RPMI8226 (cell line): Measurements from ENCODE around the gene PPP1R18.
A peak's percentile ranks its signal among the peaks of the same experiment; 100 is the strongest.
"Not testable (repeated sequence)": the region's sequence is repeated elsewhere in the genome, so short reads cannot be mapped to it uniquely, and the experiment has no call there.

Experiments used
- DNase-seq: peaks from one replicate; pipeline ENCODE4 v3.0.0-alpha.2; 2015

Gene PPP1R18

GRCh38 chr6:30686009-30686907 lies at the start of gene PPP1R18:
PPP1R18 (minus strand) TSS chr6:30686645; CDS start chr6:30686018, 627 bp downstream.
- peak; percentile 86 for DNase-seq

- no peak for DNase-seq
Observed at GRCh38 chr6:30735668-30736314, 49.3 kb upstream of the PPP1R18 start.

GRCh38 chr6:30732237-30732943 lies 45.9 kb upstream of the PPP1R18 start:
- DNase-seq, result no peak

DNA sequence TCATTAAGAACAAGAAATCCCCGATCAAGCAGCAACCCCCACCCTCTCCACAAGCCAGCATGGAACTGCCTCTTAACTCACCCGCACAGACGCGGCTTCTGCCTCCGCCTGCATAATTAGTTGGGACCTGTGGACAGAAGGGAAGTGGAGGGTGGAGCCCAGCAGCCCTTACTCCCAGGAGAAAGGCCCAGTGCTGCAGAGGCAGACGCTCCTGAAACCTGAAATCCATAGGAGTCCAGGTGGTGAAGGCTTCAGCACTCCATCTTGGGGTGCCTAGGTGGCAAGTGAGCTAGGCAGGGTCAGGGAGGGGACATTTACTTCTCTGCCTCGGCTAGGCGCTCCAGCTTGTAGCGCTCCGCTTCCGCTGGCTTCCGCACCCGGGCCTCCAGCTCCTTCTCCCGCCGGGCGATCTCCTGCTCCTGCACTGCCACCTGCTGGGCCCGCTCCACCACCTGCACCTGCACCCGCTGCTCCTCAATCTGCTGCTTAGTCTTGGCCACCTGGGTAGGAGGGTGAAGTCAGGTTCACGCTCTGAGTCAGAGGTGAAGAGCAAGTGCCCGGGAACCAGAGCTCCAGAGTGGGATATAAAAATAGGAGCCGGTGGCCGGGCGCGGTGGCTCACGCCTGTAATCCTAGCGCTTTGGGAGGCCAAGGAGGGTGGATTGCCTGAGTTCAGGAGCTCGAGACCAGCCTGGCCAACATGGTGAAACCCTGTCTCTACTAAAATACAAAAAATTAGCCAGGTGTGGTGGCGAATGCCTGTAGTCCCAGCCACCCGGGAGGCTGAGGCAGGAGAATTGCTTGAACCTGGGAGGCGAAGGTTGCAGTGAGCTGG lies 44.4 kb upstream of the PPP1R18 start:
- peak; percentile 93 for DNase-seq

DNA sequence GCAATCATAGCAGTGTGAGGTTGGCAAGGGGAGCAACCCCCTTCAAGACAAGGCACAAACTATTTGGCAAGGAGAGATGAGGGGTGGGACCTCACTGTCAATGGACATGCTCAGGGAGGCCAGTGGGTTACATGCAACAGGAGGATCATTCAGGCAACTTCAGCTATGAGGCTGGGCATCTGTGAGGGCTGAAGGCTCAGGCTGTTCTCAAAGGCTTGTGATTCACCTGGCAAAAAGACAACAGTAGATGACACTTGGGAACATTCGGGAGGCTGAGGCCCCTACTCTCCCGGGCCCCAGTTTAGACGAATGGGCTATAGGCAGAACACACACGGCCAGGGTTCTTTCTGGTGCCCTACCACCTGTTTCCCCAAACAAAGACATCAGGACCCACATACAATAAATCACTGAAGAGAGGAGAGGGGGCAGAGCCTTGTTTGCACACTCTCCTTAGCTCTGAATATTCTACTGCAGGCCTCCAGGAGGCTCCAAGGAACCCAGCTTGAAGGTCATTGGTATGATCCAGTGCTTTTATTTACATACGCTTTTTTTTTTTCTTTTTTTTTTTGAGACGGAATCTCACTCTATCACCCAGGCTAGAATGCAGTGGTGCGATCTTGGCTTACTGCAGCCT lies 41.6 kb upstream of the PPP1R18 start:
- DNase-seq, result no peak

DNA sequence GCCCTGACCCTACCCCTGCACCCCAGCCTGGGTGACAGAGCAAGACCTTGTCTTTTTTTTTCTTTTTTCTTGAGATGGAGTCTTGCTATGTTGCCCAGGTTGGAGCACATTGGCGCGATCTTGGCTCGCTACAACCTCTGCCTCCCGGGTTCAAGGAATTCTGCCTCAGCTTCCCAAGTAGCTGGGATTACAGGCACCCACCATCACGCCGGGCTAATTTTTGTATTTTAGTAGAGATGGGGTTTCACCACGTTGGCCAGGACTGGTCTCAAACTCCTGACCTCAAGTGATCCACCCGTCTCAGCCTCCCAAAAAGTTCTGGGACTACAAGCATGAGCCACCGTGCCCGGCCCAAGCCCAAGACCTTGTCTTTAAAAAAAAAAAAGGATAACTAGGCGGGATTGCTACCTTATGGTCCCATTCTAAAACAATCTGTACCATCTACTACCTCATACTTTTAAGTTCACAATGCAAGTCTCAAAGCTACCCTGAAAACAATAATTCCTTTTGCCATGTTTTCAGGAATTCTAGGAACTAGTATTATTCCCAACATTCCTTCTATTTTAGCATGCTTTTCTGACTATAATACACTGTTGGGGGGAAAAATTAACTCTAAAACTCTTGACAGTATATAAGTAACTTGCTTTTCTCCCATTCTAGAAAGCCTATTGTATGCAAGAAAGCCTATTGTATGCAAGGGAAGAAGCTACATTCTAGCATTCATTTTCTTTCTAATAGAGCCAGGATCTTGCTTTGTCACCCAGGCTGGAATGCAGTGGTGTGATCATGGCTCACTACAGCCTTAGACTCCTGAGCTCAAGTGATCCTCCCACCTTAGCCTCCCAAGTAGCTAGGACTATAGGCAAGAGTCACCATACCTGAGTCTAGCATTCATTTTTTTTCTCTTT lies 40.3 kb upstream of the PPP1R18 start:
- no peak for DNase-seq

GRCh38 chr6:30725713-30726505 lies 39.5 kb upstream of the PPP1R18 start:
- no peak for DNase-seq

DNA sequence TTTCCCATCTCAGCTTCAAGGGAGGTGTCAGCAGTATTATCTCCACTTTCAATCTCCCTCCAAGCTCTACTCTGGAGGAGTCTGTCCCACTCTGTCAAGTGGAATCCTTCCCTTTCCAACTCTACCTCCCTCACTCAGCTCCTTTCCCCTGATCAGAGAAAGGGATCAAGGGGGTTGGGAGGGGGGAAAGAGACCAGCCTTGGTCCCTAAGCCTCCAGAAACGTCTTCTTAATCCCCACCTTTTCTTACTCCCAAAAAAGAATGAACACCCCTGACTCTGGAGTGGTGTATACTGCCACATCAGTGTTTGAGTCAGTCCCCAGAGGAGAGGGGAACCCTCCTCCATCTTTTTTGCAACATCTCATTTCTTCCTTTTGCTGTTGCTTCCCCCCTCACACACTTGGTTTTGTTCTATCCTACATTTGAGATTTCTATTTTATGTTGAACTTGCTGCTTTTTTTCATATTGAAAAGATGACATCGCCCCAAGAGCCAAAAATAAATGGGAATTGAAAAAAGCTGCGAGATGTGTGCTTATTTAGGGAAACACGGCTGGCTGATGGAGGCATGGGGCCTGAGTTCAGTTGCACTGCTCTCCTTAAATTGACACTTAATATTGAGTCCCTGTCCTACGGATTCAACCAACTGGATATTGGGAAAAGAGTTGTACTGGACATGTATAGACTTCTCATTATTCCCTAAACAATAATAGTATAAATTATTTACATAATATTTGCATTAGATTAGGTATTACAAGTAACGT lies 38.6 kb upstream of the PPP1R18 start:
- DNase-seq, result no peak

- DNase-seq, result not testable (repeated sequence)
Observed at GRCh38 chr6:30723843-30724741, 37.6 kb upstream of the PPP1R18 start.

- not testable (repeated sequence) for DNase-seq
Observed at GRCh38 chr6:30723159-30723842, 36.9 kb upstream of the PPP1R18 start.

DNA sequence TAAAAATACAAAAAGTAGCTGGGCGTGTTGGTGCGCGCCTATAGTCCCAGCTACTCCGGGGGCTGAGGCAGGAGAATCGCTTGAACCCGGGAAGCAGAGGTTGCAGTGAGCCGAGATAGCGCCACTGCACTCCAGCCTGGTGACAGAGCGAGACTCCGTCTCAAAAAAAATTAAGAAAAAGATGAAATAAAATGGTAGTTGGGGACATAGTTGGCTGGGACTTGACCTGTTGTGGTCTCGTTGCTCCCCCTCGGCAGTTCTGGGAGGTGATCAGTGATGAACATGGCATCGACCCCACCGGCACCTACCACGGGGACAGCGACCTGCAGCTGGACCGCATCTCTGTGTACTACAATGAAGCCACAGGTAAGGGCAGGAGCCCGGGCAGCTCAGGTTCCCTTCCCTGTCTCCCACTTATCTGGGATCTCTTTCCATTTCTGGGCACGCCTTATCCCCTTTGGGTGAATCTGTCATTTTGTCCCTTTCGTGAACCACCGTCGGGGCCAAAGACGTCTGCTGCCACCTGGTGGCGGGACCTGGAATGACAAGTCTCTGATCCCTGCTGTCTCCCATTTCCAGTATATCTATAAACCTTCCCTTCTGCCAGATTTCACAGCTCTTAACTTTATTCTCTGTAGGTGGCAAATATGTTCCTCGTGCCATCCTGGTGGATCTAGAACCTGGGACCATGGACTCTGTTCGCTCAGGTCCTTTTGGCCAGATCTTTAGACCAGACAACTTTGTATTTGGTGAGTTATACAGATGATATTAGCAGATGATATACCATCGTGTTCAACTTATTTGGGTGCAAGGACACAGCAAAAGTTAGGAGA lies 36.1 kb upstream of the PPP1R18 start:
- peak; percentile 83 for DNase-seq

DNA sequence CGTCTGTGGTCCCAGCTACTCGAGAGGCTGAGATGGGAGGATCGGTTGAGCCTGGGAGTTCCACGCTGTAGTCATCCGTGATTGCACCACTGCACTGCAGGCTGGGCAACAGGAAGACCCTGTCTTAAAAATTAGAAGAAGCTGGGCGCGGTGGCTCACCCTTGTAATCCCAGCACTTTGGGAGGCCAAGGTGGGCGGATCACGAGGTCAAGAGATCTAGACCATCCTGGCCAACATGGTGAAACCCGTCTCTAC lies 35.5 kb upstream of the PPP1R18 start:
- DNase-seq, result peak; percentile 31

GRCh38 chr6:30721198-30722024 lies 35.0 kb upstream of the PPP1R18 start:
- peak; percentile 97 for DNase-seq

DNA sequence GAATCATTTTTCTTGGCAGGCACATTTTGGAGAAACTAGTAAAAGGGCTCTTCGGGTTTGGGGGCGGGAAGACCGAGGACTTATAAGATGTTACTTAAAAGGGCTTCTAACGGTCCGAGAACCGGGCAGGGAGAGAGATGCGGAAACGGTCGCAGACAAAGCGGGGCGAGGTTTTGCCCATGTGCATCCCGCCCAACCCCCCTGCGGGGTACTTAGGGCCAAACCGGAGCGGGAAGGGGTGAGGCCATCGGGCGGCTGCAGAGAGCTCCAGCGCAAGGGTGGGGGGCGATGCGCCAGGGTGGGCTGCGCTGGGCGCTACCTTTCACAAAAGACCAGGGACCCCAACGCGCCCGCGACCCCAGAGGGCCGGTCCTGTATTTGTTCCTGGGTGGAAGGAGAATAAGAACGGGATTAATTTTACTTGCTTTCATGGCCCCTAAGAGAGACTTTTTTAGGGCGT lies 34.3 kb upstream of the PPP1R18 start:
- DNase-seq, result peak; percentile 90

DNA sequence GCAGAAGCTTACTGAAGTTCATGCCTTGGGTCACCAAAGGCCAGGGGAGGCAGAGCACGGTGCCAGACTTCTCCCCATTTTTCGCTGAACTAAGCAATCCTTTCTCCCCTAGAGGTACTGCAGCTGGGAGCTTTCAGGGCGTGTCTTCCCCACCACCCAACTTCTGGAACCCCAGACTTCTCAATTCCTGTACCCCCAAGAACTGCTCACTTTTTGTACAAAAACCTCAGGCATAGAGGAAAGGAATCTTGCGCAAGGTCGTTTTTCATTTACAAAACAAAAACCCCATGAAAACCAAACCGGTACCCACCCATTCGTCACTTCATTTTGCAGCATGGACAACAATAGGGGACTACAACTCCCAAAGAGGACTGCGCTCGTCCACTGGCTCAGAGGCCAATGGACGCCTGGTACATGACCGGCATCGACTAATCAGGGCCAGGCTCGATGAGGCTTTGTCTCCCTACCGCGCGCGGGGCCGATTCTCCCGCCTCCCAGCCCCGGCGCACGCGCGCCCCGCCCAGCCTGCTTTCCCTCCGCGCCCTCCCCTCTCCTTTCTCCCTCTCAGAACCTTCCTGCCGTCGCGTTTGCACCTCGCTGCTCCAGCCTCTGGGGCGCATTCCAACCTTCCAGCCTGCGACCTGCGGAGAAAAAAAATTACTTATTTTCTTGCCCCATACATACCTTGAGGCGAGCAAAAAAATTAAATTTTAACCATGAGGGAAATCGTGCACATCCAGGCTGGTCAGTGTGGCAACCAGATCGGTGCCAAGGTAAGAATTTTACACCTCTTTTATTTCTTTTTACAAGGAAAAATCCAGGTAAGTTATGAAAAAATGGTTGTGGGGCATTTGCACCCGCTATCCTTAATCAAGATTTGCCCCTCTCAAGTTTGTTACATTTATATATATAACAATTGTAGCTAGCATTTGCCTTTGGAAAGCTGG lies 33.6 kb upstream of the PPP1R18 start, which contains the start of gene TUBB:
Gene TUBB (plus strand): TSS at position 562 of the 947 bp plus-strand sequence. CDS start 155 bp downstream, at position 717.
- DNase-seq, result peak; percentile 99
